GM21576 (cell line): Measurements from ENCODE around the gene OSBPL10.
"Not testable (repeated sequence)": the region's sequence is repeated elsewhere in the genome, so short reads cannot be mapped to it uniquely, and the experiment has no call there.

ENCODE experiments used
- ATAC-seq: cut with Tn5 transposase; IDR thresholded peaks from one replicate; pipeline ENCODE4 v1.9.1; 2021; ENCODE audit warnings: mild to moderate bottlenecking, moderate library complexity; ENCODE audit not compliant: unreplicated experiment

Gene OSBPL10

DNA sequence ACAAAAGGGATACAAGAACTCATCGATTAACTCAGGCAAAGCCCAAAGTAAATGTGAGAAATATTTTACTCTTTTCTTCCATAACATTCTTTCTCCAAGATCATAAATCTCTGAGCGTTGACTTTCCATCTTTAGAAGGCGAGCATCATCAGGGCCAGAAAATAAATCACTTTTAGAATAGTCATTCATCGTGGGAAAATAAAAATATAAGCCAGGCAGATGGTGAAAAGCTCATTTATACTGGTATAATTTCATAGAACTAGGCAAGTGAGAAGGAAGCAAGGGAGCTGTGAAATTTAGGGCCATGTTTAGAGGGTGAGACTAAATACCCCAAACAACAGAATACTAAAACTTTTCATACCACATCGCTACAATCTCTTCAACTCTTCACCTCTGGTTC, 257.4 kb downstream of the OSBPL10 start:
- ATAC-seq = no peak

DNA sequence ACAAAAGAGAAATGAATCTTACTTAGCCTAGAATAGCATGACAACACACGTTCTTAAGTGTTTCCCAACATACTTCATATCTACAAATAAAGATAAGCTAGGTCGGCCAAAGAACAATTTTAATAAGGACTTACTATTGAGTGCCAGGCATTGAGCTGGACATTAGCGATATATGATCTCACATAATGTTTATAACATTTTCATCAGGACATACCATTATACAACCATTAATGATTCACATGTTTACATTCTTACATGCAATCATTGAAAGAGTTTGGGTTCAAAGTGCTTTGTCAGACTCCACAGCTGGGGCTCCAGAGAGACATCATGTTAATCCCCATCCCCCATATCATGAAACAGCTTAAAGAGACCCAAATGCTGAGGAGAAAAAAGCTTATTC, 259.4 kb downstream of the OSBPL10 start:
- ATAC-seq = no peak

DNA sequence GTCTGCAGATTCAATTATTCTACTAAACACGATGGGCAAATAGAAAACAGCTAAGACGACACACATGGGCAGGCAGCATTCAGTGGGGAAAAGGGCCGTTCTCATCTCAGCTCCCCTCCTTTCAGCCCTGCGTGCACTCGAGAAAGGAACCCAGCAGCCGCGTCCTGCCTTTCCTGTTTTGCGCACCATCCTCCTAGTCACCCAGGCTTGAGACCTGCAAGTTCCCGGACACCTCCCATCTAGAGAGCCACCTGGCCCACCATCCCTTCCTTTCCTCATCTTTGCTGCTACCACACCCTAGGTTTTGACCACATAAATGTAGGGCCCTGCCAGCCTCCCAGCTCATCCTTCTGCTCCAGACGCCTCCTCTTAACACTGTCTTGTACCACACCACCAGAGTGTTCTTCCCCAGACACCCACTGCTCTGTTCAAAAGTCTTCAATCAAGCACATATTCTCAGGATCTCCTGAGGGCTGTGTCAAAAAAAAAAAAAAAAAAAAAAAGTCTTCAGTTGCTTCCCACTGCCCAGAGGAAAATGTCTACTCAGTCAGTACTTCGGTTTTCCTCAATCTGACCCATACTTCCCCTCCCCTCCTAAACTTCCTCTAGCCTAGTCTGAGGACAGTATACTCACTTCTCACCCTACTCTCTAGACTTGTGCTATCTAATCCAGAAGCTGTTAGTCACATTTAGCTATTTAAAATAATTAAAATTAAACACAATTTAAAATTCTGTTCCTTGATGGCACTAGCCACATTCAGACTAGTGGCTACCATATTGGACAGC, 266.4 kb downstream of the OSBPL10 start:
- ATAC-seq = no peak

DNA sequence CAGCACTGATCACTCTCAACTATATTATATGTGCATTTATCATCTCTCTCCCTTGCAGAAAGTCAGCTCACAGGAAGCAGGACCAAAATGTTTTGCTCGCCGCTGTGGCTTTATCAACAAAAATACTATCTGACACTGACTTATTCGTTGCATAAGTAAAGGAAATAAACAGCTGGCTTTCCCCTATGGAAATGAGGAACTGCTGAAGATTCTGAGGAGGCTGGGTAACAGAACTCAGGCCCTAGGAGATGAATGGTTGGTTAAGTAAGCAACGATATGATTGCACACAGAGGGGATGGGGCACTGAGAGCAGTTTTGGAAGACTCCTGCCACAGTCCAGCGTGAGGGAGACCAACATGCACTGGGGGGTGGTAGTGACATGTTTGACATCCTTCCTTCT, 267.2 kb downstream of the OSBPL10 start:
- no peak for ATAC-seq

DNA sequence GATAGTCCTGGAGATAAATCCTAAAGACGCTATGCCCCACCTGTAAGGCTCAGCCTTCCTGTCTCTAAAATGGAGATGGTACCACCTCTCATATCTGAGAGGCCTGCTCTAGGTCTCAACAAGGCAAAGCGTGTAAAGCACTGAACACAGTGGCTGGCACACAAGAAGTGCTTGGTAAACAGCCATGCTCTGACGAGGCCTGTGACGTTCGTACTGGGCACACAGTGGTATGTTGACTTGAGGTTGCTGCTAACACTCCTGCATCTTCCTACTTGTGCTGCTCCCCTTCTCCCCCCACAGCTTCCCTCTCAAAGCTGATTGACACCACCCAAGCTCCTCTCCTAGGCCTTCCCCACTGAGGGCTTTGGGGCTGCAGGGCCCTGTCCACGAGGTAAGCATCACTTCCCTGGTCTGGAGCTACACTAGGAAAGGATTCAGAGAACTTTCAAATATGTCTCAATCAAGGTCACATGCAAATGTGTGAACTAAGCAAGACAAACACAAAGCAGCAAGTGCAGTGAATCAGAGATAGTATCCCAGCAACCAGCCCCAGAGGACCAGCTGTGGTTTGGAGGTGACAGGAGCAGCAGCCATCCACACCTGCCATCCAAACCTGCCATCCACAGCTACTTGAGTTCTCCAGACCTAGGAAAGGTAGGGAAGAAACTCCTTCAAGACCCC, 270.8 kb downstream of the OSBPL10 start:
- ATAC-seq = no peak

DNA sequence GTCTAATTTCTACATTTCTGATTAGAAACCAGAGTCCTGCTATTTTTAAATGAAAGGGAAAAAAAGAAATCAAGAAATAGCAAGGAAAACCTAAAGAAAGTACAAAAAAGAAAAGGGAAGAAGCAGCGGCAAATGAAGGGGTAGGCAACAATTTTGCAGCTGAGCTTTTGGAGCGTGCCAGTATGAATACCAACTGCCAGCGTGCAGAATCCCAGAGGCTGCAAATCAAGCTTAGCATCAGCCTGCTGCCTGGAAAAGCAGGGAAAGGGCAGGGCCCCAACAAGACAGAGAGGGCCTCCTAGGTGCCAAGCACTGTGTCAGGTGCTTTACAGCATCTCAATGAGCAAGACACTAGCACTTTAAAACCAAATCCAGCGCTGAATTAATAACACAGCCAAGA, 271.5 kb downstream of the OSBPL10 start:
- no peak for ATAC-seq

DNA sequence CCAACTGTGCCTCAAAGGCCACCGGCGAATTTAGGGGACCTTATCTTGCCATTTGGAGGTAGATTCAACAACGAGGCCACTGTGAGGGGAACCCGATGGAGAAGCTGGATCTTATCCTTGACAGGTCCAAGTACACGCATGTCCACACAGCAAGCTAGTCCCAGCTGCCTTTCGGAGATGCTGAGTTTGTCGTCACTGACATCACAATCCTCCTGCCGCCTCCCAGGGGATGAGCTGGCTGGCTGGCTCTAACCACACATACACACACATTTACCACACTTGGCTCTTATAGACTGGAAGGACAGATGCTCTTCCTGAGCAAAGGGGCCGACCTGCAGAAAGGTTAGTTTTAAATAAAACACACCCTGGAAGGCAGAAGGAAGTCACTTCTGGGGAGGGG, 272.1 kb downstream of the OSBPL10 start:
- no peak for ATAC-seq

DNA sequence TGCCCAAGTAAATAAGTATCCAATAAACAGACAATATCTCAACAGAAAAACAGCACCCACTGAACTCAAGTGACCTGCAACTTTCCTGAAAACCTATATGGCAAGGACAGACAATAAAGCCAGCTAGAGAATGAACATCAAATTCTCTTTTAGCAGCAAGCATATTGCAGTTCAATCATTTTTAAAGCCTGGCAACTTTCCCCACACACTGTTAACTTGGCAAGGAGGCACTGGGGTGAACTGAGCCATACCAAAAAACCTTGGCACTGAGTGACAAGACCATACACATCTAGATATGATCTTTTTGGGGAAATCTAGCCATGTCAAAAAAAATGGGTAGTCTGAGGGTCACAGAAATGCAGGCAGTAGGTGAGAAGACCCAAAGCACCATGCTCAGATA, 273.8 kb downstream of the OSBPL10 start:
- ATAC-seq = no peak

DNA sequence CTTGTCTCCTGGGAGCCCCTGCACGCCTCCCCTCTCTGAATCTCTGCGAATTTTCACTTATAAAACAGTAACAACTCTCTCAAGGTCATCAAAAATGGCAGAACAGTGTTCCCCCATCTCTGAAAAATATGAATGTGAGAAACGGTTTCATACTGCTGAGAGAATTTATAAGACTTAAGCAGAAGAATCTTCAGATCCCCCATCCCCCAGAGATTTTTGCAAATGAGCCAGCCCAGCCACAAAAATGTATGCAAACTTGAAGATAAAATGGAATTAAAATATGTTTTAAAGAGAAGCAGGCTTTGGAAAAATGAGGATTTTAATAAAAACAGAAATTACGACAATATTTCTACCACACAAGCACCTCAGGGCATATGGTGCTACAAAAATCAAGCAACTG, 275.3 kb downstream of the OSBPL10 start:
- no peak for ATAC-seq

DNA sequence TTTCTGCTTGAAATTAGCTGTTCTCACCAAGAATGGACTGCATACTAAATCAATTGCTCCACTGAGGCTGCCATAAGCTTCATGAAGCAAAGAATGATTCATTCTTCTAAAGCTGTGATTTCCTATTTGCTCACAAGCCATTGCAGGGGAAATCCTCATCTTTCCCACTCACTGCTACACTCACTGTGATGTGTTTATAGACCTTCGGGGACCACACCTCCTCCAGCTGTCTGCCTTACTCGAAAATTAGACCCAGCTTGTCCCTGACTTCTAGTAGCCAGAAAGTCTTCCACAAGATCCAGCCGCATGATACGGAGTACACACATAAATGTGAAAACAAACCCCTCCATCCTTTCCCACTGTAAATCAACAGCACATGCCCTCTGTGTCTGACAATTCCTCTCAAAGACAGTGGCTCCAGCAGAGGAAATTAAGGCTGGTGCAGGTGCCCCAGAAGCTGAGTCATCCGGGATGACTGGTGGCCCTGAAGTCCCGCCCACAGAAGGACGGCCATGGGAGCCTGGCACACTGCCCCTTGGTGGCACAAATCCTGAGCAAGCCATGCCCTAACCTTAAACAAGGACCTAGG, 276.4 kb downstream of the OSBPL10 start:
- ATAC-seq = no peak

DNA sequence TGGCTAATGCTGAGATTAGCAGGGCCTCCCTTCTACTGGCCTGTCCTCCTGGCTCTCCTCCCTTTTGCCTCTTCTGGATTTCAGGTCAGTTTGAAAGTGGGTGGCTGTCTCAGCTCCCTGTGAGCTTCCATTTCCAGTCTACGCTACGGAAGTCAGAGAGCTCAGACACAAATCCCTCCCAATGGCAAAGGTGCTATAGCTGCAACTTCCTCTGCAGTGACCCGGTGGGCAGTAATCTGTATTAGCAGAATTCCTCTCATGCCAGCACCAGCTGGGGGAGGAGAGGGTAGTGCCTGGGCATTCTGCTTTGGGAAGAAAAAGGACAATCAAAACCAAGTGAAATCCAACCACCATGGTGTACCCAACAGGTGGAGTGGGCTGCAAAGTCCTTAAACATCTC, 276.9 kb downstream of the OSBPL10 start:
- no peak for ATAC-seq

DNA sequence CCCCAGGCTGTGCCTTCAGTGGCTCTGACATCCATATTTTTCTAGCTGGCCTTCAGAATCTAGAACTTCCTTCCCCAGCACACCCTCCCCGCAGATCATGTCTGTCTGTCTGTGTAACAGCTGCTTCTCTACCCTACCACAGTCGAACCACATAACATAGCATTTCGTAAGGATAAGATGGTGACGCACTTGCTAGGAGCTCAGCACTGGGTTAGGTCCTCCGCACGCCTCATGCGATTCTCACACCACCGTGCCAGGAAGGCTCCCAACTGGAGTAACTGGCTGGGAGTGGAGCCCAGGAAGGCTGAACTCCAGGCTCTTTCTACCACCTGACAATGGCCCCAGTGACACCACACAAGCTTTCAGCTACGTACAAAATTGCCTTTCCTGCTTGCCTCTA, 279.8 kb downstream of the OSBPL10 start:
- no peak for ATAC-seq

DNA sequence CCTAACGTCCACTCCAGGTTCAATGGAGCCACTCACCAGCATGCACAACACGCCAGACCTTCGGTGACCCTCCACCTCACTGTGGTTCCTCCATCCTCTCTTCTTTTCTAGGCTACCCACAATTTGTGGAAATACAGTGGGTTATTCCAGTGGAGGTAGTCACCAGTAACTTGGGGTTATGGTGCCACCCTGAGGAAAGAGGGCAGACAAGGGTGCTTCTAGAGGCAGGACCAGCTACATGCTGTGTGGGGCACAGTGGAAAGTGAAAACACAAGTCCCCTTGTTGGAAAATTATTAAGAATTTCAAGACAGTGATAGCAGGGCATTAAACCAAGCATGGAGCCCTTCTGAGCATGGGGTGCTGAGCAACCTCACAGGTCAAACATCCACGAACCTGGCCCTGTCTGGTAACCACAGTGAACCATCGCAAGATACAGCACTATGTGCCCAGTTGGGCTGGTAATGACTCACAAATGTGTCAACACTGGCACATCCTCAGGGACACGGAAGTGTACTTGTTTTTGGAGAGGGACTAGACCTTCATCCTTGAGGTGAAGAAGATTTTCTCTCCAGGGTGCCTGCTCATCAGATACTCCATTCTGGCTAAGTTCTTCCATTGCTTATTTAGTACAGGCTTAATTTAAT, 281.6 kb downstream of the OSBPL10 start:
- ATAC-seq = no peak

DNA sequence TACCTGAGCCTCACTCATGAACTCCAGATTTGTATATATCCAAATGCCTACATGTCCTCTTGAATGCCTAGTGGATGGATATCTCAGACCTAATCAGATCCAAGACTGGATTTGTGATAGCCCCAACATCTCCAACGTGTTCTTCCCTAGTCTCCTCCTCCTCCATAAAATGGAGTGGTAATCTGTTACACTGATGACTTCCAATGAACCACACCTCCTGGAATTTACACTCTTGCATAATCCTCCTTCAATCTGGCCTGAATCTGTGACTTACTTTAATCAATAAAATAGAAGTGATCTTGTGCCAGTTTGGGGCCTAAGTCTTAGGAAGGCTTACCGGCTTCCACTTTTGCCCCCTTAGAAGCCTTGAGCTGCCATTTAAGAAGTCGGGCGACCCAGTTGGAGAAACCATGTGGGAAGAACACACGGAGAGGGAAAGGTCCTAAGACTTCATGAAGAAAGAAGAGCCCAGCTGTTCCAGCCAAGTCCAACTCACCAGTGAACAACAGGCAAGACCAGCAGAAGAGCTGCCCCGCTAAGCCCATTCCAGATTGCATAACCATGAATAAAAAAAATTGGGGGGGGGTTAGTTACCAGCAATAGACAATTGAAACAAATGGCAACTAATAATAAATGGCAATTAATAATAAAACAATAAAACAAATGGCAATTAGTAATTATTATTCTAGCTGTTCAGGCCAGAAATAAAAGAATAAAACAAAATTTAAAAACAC, 284.1 kb downstream of the OSBPL10 start:
- no peak for ATAC-seq

DNA sequence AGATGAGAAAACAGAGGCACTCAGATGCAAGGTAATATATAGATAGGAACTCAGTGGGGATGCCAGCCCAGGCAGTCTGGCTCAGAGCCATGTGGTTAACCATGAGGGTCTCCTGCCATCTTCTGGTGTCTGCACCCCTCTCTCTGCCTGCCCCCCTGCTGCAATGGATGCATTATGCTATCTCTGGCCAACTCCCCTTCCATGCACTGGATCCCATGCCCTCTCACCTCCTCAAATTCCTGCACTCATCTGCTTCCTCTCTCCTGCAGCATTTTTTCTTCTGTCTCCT, 285.1 kb downstream of the OSBPL10 start:
- ATAC-seq = no peak

DNA sequence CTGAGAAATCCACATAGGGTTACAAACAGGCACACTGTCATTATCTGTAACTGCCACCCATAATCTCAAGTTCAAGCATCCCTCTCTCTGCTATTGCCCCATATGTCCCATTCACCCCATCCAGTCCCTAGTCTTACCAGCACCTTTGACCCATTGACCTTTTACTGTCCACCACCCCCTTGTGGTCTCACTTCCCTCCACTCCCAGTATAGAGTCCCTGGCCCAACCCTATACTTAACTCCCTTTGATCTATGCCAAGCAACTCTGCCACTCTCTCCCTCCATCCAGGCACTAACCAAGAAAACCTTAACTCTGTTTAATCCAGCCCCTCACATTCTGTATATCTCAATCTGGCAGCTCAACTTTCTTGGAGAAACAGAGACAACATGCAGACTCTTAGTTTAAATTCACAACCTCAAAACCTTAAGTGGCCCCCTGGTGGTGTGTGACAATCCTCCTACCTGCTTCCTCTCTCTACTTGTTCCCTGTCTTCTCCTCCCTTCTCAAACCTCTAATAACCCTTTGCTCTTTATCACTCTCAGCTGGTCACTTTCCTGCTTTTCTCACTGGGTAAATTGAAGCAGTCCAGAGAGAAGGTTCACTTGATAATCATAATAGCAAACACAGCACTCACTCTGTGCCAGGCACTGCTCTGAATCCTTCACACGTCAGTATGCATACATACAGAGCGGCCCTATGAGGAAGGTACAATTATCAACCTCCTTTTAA, 285.6 kb downstream of the OSBPL10 start:
- ATAC-seq = no peak

DNA sequence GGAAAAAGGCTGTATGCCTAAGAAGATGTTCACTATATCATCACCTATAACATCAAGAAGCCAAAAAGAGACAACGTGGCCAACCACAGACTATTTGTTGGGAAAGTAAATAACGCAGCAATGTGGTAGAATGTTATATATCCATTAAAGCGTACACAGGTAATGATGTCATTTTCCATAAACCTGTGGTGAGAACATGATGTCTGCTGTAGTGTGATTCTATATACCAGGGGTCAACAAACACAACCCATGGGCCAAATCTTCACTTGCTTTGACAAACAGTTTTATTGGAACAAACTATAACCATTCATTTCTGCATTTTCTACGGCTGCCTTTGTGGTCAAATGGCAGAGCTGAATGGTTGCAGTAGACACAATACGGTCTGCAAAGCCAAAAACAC, 287.7 kb downstream of the OSBPL10 start:
- no peak for ATAC-seq

DNA sequence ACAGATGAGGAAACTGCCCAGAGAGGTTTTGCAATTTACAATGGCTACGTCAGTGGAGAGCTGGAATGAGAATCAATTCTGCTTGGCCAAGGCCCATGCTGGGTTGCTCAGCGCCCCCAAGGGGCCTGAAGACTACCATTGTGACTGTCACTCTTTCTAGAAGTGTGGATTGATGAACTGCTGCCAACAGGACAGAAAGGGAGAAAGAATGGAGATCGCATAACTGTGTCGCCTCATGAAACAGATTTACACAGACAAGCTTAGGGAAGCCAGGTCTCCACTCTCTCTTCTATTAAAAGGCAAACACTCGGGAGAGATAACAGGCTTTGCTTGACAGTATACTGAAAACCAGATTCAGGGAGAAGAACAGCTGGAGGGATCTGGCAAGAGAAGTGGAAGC, 288.3 kb downstream of the OSBPL10 start:
- no peak for ATAC-seq

DNA sequence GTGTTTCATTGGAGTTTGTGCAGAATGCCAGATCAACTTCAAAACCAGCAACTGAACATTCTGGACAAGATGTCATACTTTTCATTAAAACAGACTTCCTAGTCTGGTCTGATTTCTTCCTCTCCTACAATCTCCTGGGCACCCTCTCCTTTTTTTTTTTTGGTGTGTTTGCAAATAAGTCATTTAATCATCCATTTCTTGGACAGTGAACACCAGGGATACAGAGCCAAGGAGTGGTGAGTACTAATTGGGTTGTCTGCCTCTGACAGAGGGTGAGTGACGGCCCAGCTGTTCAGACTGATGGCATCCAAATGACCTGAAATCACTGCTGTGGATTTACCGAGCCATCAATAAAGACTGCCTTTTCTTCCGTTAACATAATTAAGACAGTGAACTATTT, 290.3 kb downstream of the OSBPL10 start:
- no peak for ATAC-seq

DNA sequence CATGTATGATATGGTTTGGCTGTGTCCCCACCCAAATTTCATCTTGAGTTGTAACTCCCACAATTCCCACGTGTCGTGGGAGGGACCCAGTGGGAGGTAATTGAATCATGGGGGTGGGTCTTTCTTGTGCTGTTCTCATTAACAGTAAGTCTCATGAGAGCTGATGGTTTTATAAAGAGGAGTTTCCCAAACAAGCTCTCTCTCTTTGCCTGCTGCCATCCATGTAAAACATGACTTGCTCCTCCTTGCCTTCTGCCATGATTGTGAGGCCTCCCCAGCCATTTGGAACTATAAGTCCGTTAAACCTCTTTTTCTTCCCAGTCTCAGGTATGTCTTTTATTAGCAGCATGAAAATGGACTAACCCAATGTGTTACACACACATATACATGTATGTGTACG, 291.5 kb downstream of the OSBPL10 start:
- ATAC-seq = not testable (repeated sequence)

DNA sequence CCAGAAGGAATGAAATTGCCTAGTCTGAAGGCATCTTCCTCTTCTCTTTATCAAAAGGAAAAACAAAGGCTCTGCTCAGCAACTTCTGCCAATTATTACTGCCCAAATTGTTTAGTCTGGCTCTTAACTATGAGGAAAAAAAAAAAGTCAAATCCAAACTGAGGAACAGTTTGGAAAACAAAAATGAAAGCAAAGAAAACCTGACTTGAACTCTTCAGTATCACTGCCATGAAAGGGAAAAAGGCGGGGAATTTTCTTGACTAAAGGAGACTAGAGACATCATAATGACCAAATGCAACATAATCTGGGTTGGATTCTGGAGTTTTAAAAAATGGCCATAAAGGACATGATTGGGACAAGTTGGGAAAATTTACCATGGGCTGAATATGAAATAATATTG, 292.1 kb downstream of the OSBPL10 start:
- ATAC-seq = no peak
